ENCODE measurements around the gene GBA3. TPM values are rescaled to one million over a fixed set of nuclear protein-coding genes. Genes with fewer than 3 reads are reported as not detected.

Gene GBA3
- total RNA-seq, 1 experiment from 2014 or later = not detected

- intact Hi-C loops (cut with micrococcal nuclease) = no loop called here
- no peak overlapping the region for H3K4me3 ChIP-seq (replicated peaks in 1 of 2; ENCODE audit: low read depth in 1 of 2, low read length in 2 of 2)
- ChIA-PET RAD21 (ENCODE audit: low non-redundant PET in 1 of 2, low total read pairs in 2 of 2, uncharacterized antibody in 2 of 2, unreplicated experiment in 2 of 2) (no interaction called here), CTCF (no interaction called here), POLR2A (no interaction called here)
- no peaks in the 10 kb centered on the region for H4K20me1 ChIP-seq (ENCODE audit: insufficient read depth)
- no peaks in the 10 kb centered on the region for H3K79me2 ChIP-seq (ENCODE audit: insufficient read depth, low read length)
- DNase-seq (ENCODE audit: low read depth, low spot score) = no peak
- H3K9me2 ChIP-seq (ENCODE audit: insufficient read depth) = no peaks in the 10 kb centered on the region
- ATAC-seq = no peak
- no TSS peak for BruUV-seq (replicated peaks)
- no peaks in the 10 kb centered on the region for H3K36me3 ChIP-seq (ENCODE audit: control insufficient read depth in 1 of 2, insufficient read depth in 2 of 2, low read length in 2 of 2)
- no peaks in the 10 kb centered on the region for H3K4me1 ChIP-seq (ENCODE audit: control insufficient read depth in 1 of 2, insufficient read depth in 2 of 2, low read length in 2 of 2)
- no peak overlapping the region for H3K4me2 ChIP-seq (ENCODE audit: low read length)
- H3K9ac ChIP-seq (ENCODE audit: low read length) = no peak overlapping the region
- no peak overlapping the region for H3K27ac ChIP-seq (ENCODE audit: low read depth, low read length)
- no peak overlapping the region for H2AFZ ChIP-seq (ENCODE audit: low read depth, low read length, poor library complexity, severe bottlenecking)
- H3K27me3 ChIP-seq (ENCODE audit: insufficient read depth, low read length) = 0 out of 2 replicates have a peak, but pooled peaks cover 4% of the 10 kb centered on the region
- TF ChIP-seq POLR2AphosphoS5 (IDR thresholded peaks at IDR 0.05; ENCODE audit: low read depth, low read length) (no peak), CTCF (IDR thresholded peaks at IDR 0.05 in 2 of 3, conservative IDR thresholded peaks at IDR 0.05 in 1 of 3; ENCODE audit: borderline replicate concordance in 1 of 3, insufficient read depth in 1 of 3, low read depth in 2 of 3, low read length in 2 of 3) (0 out of 6 replicates have a peak, but pooled peaks of 2 of the 3 experiments have one; percentile 6 to 7)
- no peaks in the 10 kb centered on the region for H3K9me3 ChIP-seq (ENCODE audit: control insufficient read depth in 1 of 2, insufficient read depth in 1 of 2, low read depth in 1 of 2, low read length in 2 of 2)
Measured at GRCh38 chr4:22667332-22667940, 25.3 kb upstream of the GBA3 start.

- Histone ChIP-seq H3K27me3 (ENCODE audit: insufficient read depth, low read length) (0 out of 2 replicates have a peak, but pooled peaks cover 4% of the 10 kb centered on the region), H3K4me1 (ENCODE audit: control insufficient read depth in 1 of 2, insufficient read depth in 2 of 2, low read length in 2 of 2) (no peaks in the 10 kb centered on the region), H3K36me3 (ENCODE audit: control insufficient read depth in 1 of 2, insufficient read depth in 2 of 2, low read length in 2 of 2) (no peaks in the 10 kb centered on the region), H3K9ac (ENCODE audit: low read length) (no peak overlapping the region), H4K20me1 (ENCODE audit: insufficient read depth) (no peaks in the 10 kb centered on the region), H3K79me2 (ENCODE audit: insufficient read depth, low read length) (no peaks in the 10 kb centered on the region), H3K4me2 (ENCODE audit: low read length) (no peak overlapping the region), H3K4me3 (replicated peaks in 1 of 2; ENCODE audit: low read depth in 1 of 2, low read length in 2 of 2) (no peak overlapping the region), H3K9me2 (ENCODE audit: insufficient read depth) (no peaks in the 10 kb centered on the region), H2AFZ (ENCODE audit: low read depth, low read length, poor library complexity, severe bottlenecking) (no peak overlapping the region), H3K27ac (ENCODE audit: low read depth, low read length) (no peak overlapping the region), H3K9me3 (ENCODE audit: control insufficient read depth in 1 of 2, insufficient read depth in 1 of 2, low read depth in 1 of 2, low read length in 2 of 2) (no peaks in the 10 kb centered on the region)
- intact Hi-C loops (cut with micrococcal nuclease) = no loop called here
- no peak for ATAC-seq
- ChIA-PET RAD21 (ENCODE audit: low non-redundant PET in 1 of 2, low total read pairs in 2 of 2, uncharacterized antibody in 2 of 2, unreplicated experiment in 2 of 2) (no interaction called here), POLR2A (no interaction called here), CTCF (no interaction called here)
- BruUV-seq (replicated peaks) = no TSS peak
- no peak for DNase-seq (ENCODE audit: low read depth, low spot score)
- TF ChIP-seq SP1 (IDR thresholded peaks at IDR 0.05; ENCODE audit: low read depth) (no peak), EZH2phosphoT487 (IDR thresholded peaks at IDR 0.05; ENCODE audit: borderline replicate concordance) (no peak), YY1 (IDR thresholded peaks at IDR 0.05; ENCODE audit: extremely low read depth, insufficient replicate concordance, low read depth, low read length) (no peak), POLR2AphosphoS5 (IDR thresholded peaks at IDR 0.05; ENCODE audit: low read depth, low read length) (no peak), CBX3 (IDR thresholded peaks at IDR 0.05; ENCODE audit: low read depth) (no peak), JUND (IDR thresholded peaks at IDR 0.05) (no peak), EZH2 (IDR thresholded peaks at IDR 0.05) (no peak), RAD21 (IDR thresholded peaks at IDR 0.05; ENCODE audit: low read depth) (no peak), POLR2A (IDR thresholded peaks at IDR 0.05; ENCODE audit: borderline replicate concordance, extremely low read depth, insufficient read depth, insufficient read length) (no peak), CEBPB (IDR thresholded peaks at IDR 0.05; ENCODE audit: low read depth) (no peak), ZNF274 (IDR thresholded peaks at IDR 0.05; ENCODE audit: low read depth, low read length) (no peak), SRF (IDR thresholded peaks at IDR 0.05; ENCODE audit: low read depth) (no peak), CTCF (IDR thresholded peaks at IDR 0.05 in 2 of 3, conservative IDR thresholded peaks at IDR 0.05 in 1 of 3; ENCODE audit: borderline replicate concordance in 1 of 3, insufficient read depth in 1 of 3, low read depth in 2 of 3, low read length in 2 of 3) (no peak), FOSL1 (IDR thresholded peaks at IDR 0.05; ENCODE audit: low read depth) (no peak), ZFX (IDR thresholded peaks at IDR 0.05) (no peak)
- TF ChIP-seq, protein P1, sequence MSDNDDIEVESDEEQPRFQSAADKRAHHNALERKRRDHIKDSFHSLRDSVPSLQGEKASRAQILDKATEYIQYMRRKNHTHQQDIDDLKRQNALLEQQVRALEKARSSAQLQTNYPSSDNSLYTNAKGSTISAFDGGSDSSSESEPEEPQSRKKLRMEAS (IDR thresholded peaks at IDR 0.05) = no peak
Measured at GRCh38 chr4:22668301-22668700, 24.4 kb upstream of the GBA3 start.
